Measurements from ENCODE around the gene DCDC2C.
A peak's percentile ranks its signal among the peaks of the same experiment; 100 is the strongest.

Gene DCDC2C

DNA sequence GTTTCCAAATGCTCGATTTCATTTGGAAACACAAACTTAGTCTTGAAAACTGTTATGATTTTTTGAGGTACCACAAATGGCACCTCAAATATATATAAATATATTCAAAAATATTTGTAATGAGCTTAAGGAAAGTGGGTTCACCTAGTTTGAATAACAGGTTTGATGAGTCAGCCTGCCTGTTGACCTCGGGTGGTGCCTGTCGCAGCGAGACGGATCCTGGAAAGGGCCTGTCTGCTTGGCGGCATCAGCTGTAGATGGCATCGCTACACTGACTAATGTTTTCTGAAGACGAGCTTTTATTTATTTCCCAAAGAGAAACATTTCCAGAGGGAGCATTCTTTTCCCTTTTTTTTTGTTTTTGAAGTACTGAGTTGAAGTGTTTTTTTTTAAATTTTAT is 38.5 kb upstream of the DCDC2C start:
- H3K4me3 ChIP-seq (ENCODE audit: insufficient read depth in 1 of 2, low read depth in 1 of 2, low read length in 2 of 2): no peak overlapping the region
- no peak overlapping the region for H2AFZ ChIP-seq (ENCODE audit: low read depth, low read length)
- no peak overlapping the region for H3K4ac ChIP-seq (ENCODE audit: low read depth in 1 of 2, low read length in 2 of 2)
- H3K79me1 ChIP-seq (replicated peaks; ENCODE audit: low read length, poor library complexity, severe bottlenecking): no peaks in the 10 kb centered on the region
- H3K4me1 ChIP-seq (ENCODE audit: control insufficient read depth, insufficient read depth, low read depth, low read length): no peaks in the 10 kb centered on the region
- H3K36me3 ChIP-seq (ENCODE audit: control insufficient read depth in 1 of 2, insufficient read depth in 2 of 2, low read depth in 1 of 2, low read length in 2 of 2): no peaks in the 10 kb centered on the region
- H3K14ac ChIP-seq (ENCODE audit: low read length in 2 of 2): no peak overlapping the region
- H3K27me3 ChIP-seq (ENCODE audit: control insufficient read depth in 1 of 2, insufficient read depth in 1 of 2, low read length in 2 of 2): peaks cover 0 to 18% of the 10 kb centered on the region in 2 experiments
- no peak overlapping the region for H3K9ac ChIP-seq (ENCODE audit: low read length)
- H4K8ac ChIP-seq (ENCODE audit: low read length): no peak overlapping the region
- H3K27ac ChIP-seq (ENCODE audit: low read length, poor library complexity, severe bottlenecking): no peak overlapping the region
- no peaks in the 10 kb centered on the region for H3K9me3 ChIP-seq (ENCODE audit: control insufficient read depth, low read length)
- WGBS: 95% methylated on average over 7 of the region's 8 CpGs
- no peak overlapping the region for H2BK5ac ChIP-seq (ENCODE audit: low read depth, low read length, poor library complexity, severe bottlenecking)
- H4K91ac ChIP-seq (ENCODE audit: low read length): no peak overlapping the region
- H2BK120ac ChIP-seq (ENCODE audit: low read depth, low read length): no peak overlapping the region
- no peak for DNase-seq
- H3K18ac ChIP-seq (ENCODE audit: low read depth in 1 of 2, low read length in 2 of 2): no peak overlapping the region
- H2AK5ac ChIP-seq (ENCODE audit: low read length, severe bottlenecking): no peak overlapping the region
- no peak overlapping the region for H3K23ac ChIP-seq (ENCODE audit: low read length in 2 of 2)
- H2BK15ac ChIP-seq (ENCODE audit: low read depth, poor library complexity, severe bottlenecking): no peak overlapping the region
- H3K4me2 ChIP-seq (ENCODE audit: low read length, poor library complexity, severe bottlenecking): no peak overlapping the region
- no peak overlapping the region for H2BK12ac ChIP-seq (ENCODE audit: low read length in 2 of 2)

DNA sequence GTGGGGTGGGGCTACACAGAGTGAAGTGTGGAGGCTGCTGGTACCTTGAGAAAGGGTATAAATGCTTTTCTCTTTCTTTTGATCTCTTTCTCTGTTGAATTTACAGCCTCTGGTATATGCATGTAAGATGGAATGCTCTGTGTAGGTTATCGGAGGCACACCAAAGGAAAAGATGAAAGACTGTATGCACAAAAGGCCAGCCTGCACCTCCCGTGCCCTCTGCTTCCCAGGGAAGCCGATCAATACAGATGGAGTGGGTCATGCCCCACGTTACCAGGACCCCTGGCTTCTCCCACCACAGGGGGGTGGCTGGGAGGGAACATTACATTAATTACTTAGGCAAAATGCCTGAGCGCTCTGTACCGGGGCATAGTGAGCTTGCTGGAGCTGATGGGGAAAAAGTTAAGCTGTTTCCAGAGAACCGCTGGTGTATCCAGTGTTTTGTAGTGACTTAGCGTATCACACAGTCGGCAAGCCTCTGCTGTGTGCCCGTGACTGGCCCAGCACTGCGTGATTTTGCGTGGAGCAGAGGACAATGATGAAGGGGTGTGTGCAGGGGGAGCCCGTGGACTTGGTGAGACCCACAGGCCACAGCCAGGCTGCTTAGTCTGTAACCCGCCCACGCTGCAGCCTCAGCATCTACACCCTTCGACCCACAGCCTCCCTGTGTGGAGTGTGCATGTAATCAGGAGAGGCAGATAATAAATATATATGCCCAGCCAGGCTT is 37.3 kb upstream of the DCDC2C start:
- no peak overlapping the region for H3K4me3 ChIP-seq (ENCODE audit: insufficient read depth in 1 of 2, low read depth in 1 of 2, low read length in 2 of 2)
- no peak overlapping the region for H2BK15ac ChIP-seq (ENCODE audit: low read depth, poor library complexity, severe bottlenecking)
- H3K4me1 ChIP-seq (ENCODE audit: control insufficient read depth, insufficient read depth, low read depth, low read length): no peaks in the 10 kb centered on the region

DNA sequence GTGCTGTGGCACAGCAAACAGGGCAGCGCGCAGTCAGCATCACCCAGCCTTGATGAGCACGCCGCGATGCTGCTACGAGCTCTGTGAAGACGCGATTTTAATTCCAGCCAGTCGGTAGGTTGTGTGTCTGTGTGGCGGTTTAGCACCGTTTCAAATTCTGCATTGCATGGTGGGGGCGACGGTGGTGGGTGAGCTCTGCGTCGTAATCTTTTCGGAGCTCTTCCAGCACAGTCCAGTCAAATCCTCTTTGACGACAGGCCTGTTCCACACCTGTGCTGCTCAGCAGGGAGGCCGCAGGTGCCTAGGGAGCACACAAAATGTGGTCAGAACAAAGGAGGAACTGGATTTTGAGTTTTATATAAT is 36.8 kb upstream of the DCDC2C start:
- Histone ChIP-seq H3K27ac (ENCODE audit: low read length, poor library complexity, severe bottlenecking) (no peak overlapping the region), H2BK120ac (ENCODE audit: low read depth, low read length) (no peak overlapping the region), H3K23ac (ENCODE audit: low read length in 2 of 2) (no peak overlapping the region), H3K27me3 (ENCODE audit: control insufficient read depth in 1 of 2, insufficient read depth in 1 of 2, low read length in 2 of 2) (peaks cover 0 to 18% of the 10 kb centered on the region in 2 experiments), H3K9me3 (ENCODE audit: control insufficient read depth, low read length) (no peaks in the 10 kb centered on the region), H3K4me1 (ENCODE audit: control insufficient read depth, insufficient read depth, low read depth, low read length) (no peaks in the 10 kb centered on the region), H4K8ac (ENCODE audit: low read length) (no peak overlapping the region), H3K14ac (ENCODE audit: low read length in 2 of 2) (no peak overlapping the region), H3K4me2 (ENCODE audit: low read length, poor library complexity, severe bottlenecking) (no peak overlapping the region), H3K36me3 (ENCODE audit: control insufficient read depth in 1 of 2, insufficient read depth in 2 of 2, low read depth in 1 of 2, low read length in 2 of 2) (no peaks in the 10 kb centered on the region), H2BK15ac (ENCODE audit: low read depth, poor library complexity, severe bottlenecking) (no peak overlapping the region), H3K18ac (ENCODE audit: low read depth in 1 of 2, low read length in 2 of 2) (no peak overlapping the region), H4K91ac (ENCODE audit: low read length) (no peak overlapping the region), H3K4ac (ENCODE audit: low read depth in 1 of 2, low read length in 2 of 2) (no peak overlapping the region), H3K9ac (ENCODE audit: low read length) (no peak overlapping the region), H3K79me1 (replicated peaks; ENCODE audit: low read length, poor library complexity, severe bottlenecking) (no peaks in the 10 kb centered on the region), H2BK5ac (ENCODE audit: low read depth, low read length, poor library complexity, severe bottlenecking) (no peak overlapping the region), H3K4me3 (ENCODE audit: insufficient read depth in 1 of 2, low read depth in 1 of 2, low read length in 2 of 2) (no peak overlapping the region), H2AK5ac (ENCODE audit: low read length, severe bottlenecking) (no peak overlapping the region), H2AFZ (ENCODE audit: low read depth, low read length) (no peak overlapping the region), H2BK12ac (ENCODE audit: low read length in 2 of 2) (no peak overlapping the region)
- 98% methylated on average over 18 of the region's 18 CpGs for WGBS
- DNase-seq: no peak

More for the DNA sequence above, 37.3 kb upstream of the DCDC2C start:
- 90% methylated on average over 16 of the region's 16 CpGs for WGBS
- Histone ChIP-seq H3K14ac (ENCODE audit: low read length in 2 of 2) (no peak overlapping the region), H2BK120ac (ENCODE audit: low read depth, low read length) (no peak overlapping the region), H3K23ac (ENCODE audit: low read length in 2 of 2) (no peak overlapping the region), H3K36me3 (ENCODE audit: control insufficient read depth in 1 of 2, insufficient read depth in 2 of 2, low read depth in 1 of 2, low read length in 2 of 2) (no peaks in the 10 kb centered on the region), H2BK12ac (ENCODE audit: low read length in 2 of 2) (no peak overlapping the region), H4K91ac (ENCODE audit: low read length) (no peak overlapping the region), H4K8ac (ENCODE audit: low read length) (no peak overlapping the region), H2AK5ac (ENCODE audit: low read length, severe bottlenecking) (no peak overlapping the region), H2AFZ (ENCODE audit: low read depth, low read length) (no peak overlapping the region), H3K79me1 (replicated peaks; ENCODE audit: low read length, poor library complexity, severe bottlenecking) (no peaks in the 10 kb centered on the region), H3K9ac (ENCODE audit: low read length) (no peak overlapping the region), H3K9me3 (ENCODE audit: control insufficient read depth, low read length) (no peaks in the 10 kb centered on the region), H3K18ac (ENCODE audit: low read depth in 1 of 2, low read length in 2 of 2) (no peak overlapping the region), H3K4ac (ENCODE audit: low read depth in 1 of 2, low read length in 2 of 2) (no peak overlapping the region), H3K27me3 (ENCODE audit: control insufficient read depth in 1 of 2, insufficient read depth in 1 of 2, low read length in 2 of 2) (peaks cover 0 to 18% of the 10 kb centered on the region in 2 experiments), H2BK5ac (ENCODE audit: low read depth, low read length, poor library complexity, severe bottlenecking) (no peak overlapping the region), H3K4me2 (ENCODE audit: low read length, poor library complexity, severe bottlenecking) (no peak overlapping the region), H3K27ac (ENCODE audit: low read length, poor library complexity, severe bottlenecking) (no peak overlapping the region)
- no peak for DNase-seq

- H3K36me3 ChIP-seq (ENCODE audit: control insufficient read depth in 1 of 2, insufficient read depth in 2 of 2, low read depth in 1 of 2, low read length in 2 of 2): no peaks in the 10 kb centered on the region
- WGBS: 82% methylated on average over 23 of the region's 23 CpGs
Measured at GRCh38 chr2:3667151-3667631, 36.2 kb upstream of the DCDC2C start.

More at GRCh38 chr2:3667151-3667631, 36.2 kb upstream of the DCDC2C start:
- no peak overlapping the region for H3K4ac ChIP-seq (ENCODE audit: low read depth in 1 of 2, low read length in 2 of 2)
- H3K9me3 ChIP-seq (ENCODE audit: control insufficient read depth, low read length): no peaks in the 10 kb centered on the region
- H2BK15ac ChIP-seq (ENCODE audit: low read depth, poor library complexity, severe bottlenecking): no peak overlapping the region
- no peak overlapping the region for H3K14ac ChIP-seq (ENCODE audit: low read length in 2 of 2)
- H3K18ac ChIP-seq (ENCODE audit: low read depth in 1 of 2, low read length in 2 of 2): no peak overlapping the region
- no peak overlapping the region for H4K8ac ChIP-seq (ENCODE audit: low read length)
- H2AK5ac ChIP-seq (ENCODE audit: low read length, severe bottlenecking): no peak overlapping the region
- peak overlapping the region; percentile 14 for H4K91ac ChIP-seq (ENCODE audit: low read length)
- DNase-seq: no peak
- H3K4me1 ChIP-seq (ENCODE audit: control insufficient read depth, insufficient read depth, low read depth, low read length): no peaks in the 10 kb centered on the region
- H3K27me3 ChIP-seq (ENCODE audit: control insufficient read depth in 1 of 2, insufficient read depth in 1 of 2, low read length in 2 of 2): peaks cover 0 to 18% of the 10 kb centered on the region in 2 experiments
- no peaks in the 10 kb centered on the region for H3K79me1 ChIP-seq (replicated peaks; ENCODE audit: low read length, poor library complexity, severe bottlenecking)
- no peak overlapping the region for H2BK120ac ChIP-seq (ENCODE audit: low read depth, low read length)
- no peak overlapping the region for H3K4me3 ChIP-seq (ENCODE audit: insufficient read depth in 1 of 2, low read depth in 1 of 2, low read length in 2 of 2)
- no peak overlapping the region for H2AFZ ChIP-seq (ENCODE audit: low read depth, low read length)
- no peak overlapping the region for H3K27ac ChIP-seq (ENCODE audit: low read length, poor library complexity, severe bottlenecking)
- no peak overlapping the region for H3K9ac ChIP-seq (ENCODE audit: low read length)
- H2BK5ac ChIP-seq (ENCODE audit: low read depth, low read length, poor library complexity, severe bottlenecking): no peak overlapping the region
- no peak overlapping the region for H3K23ac ChIP-seq (ENCODE audit: low read length in 2 of 2)
- no peak overlapping the region for H3K4me2 ChIP-seq (ENCODE audit: low read length, poor library complexity, severe bottlenecking)
- no peak overlapping the region for H2BK12ac ChIP-seq (ENCODE audit: low read length in 2 of 2)

Data from mesenchymal stem cell (in vitro differentiated cells and primary cell).